Measurements from ENCODE around the gene SSTR5.

Gene SSTR5

DNA sequence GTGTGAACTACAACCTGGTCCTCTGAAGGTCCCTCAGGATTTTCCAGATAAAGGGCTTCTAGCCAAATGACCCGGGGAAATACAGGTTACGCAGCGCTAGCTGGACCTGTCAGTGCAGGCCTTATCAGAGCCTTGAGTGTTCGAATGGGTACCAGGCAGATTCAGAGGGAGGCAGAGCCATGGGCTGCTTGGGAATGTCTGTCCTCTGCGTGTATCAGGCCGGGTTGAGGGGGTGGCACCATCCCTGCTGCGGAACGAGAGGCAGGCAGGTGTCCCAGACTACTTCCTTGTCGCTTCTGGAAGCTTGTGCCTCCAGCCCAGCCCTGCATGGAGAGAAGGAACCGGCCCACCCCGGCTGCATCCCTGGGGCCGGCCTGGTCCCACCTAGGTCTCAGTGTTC lies 33.6 kb upstream of the SSTR5 start:
- in situ Hi-C loops (cut with MboI; ENCODE audit: low sequenced_read_pairs): no loop called here

DNA sequence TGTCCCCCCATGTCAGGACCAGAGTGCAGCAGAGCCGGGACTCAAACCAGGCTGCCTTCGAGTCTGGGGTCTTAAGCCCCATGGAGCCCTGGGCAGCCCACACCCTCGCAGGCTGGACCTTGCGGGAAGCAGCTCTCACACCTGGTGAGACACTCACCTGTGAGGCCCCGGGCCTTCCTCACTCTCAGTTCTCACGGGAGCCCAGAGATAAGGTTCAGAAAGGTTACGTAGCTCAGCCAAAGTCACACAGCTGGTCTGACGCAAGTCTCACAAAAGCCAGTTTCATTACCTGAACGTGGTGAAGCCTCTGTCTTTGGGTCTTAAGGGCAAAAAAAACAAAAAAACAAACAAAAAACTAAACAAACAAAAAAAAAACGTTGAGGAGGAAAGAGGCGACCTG lies 32.8 kb upstream of the SSTR5 start:
- in situ Hi-C loops (cut with MboI; ENCODE audit: low sequenced_read_pairs): no loop called here

DNA sequence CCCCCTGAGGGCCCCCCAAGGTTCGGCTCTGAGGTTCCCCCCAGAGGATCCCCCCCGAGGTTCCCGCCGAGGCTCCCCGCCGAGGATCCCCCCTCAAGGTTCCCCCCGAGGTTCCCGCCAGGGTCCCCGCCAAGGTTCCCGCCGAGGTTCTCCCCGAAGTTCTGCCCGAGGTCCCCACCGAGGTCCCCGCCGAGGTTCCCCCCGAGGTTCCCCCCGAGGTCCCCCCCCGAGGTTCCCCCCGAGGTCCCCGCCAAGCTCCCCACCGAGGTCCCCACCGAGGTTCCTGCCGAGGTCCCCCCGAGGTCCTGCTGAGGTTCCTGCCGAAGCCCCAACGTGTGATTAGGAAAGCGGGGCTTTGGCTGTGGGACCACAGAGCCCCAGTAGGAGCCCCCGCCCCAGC lies 32.2 kb upstream of the SSTR5 start:
- in situ Hi-C loops (cut with MboI; ENCODE audit: low sequenced_read_pairs): no loop called here

DNA sequence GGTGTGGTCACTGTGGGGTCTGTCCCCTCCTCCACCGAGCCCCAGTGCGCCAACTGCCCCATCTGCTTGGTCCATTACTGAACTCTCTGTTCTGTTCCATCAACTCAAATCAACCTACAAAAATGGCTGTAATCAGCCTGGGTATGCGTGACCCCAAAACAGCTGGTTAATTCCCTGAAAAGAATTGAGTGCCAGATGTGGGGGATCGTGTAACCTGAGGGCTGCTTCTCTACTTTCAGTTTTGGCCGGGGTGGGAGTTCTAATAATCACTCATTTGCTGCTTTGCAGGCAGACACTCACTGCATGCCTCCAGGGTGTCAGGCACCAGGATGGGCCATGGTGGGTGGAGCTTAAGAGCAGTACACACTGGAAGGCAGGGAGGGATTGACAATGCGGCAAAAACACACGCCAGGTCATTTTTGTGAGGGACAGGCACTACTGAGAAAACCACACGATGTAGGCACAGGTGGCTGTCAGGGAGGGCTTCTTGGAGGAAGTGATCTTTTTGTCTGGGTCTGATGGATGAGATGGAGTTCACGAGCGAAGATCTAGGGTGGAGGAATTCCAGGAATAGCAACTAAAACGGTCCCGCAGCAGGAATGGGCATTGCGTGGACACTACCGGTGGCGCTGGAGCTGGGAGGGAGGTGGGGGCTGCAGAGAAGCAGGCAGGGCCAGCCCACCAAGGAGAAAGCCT lies 30.4 kb upstream of the SSTR5 start:
- in situ Hi-C loops (cut with MboI; ENCODE audit: low sequenced_read_pairs): no loop called here

DNA sequence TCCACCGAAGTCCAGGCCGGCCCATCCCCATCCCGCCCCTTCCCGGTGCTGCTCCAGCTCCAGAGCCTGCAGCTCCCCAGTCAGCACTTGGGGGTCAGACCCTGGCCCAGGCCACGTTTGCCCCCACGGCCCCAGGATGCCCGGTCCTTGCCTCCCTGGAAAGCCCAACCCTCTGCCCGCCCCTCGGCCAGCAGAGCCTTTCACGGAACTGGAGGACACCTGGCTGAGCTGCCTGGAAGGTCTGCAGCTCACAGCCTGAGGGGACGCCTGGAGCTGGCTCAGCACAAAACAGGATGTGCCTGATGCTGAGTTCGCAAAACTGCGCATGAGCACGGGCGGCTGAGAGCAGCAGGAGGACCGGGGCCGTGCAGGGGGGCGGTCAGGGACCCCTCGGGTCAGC lies 29.7 kb upstream of the SSTR5 start:
- in situ Hi-C loops (cut with MboI; ENCODE audit: low sequenced_read_pairs): no loop called here

DNA sequence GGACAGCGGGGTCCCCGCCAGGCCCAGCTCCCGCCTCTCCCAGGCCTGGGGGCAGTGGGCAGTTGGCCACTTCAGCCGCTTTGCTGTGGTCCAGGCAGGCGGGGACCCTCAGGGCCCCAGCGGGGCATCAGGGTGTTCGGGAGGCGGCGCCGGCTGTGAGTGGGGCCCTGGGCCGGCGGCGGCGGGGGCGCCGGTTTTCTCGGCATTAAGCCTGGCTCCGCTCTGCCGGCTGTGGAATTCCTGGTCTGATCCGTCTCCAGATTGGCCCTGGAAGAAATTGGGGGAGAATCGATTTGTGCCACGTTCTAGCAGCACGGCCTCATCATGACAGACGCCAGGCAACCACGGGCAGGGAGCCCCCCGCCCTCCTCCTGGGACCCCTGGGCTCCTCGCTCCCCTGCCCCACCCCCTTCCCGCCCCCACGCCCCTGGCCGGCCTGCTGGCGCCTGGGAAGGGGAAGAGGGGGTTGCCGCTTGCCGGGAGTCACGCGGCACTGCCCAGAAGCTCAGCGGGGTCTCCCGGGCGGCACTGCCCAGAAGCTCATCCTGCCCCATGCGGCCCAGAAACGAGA lies 28.6 kb upstream of the SSTR5 start:
- in situ Hi-C loops (cut with MboI; ENCODE audit: low sequenced_read_pairs): no loop called here

DNA sequence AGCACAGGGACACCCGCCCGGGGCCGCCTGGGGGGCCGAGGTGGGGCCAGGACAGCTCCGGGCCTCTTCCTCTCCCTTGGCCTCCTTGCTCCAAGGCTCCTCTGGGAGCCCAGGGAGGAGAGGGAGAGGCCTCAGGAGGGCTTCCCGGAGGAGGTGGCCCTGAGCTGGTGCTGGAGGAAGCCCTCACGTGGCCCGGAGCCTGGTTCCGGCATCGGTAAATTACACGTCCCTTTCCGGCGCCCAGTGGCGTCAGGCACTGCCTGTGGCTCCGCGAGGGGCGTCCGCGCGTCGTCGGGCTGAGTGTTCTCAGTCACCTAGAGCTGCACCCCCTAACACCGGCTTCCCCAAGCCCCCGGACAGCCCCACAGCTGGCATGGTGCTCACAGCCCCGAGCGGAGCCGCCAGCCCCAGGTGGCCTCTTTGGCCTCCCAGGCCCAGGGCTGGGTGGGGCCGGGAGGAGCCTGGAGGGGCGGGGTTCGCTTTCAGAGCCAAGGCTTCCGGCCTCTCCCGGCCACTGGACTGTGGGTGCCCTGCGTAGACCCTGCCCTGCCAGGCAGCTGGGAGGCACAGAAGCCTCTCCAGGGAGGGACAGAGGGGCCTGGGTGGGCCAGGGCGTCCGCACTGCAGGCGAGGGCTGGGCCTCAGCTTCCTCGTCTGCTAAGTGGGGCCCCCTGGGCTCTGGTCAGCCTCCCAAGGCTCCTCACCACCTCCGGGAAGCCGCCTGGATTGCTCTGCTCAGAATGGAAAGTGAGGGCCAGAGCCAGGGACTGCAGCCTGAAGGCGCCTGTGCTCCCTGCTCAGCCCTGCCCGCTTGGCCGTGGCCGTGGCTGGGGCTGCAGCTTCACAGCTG lies 27.9 kb upstream of the SSTR5 start:
- in situ Hi-C loops (cut with MboI; ENCODE audit: low sequenced_read_pairs): no loop called here

DNA sequence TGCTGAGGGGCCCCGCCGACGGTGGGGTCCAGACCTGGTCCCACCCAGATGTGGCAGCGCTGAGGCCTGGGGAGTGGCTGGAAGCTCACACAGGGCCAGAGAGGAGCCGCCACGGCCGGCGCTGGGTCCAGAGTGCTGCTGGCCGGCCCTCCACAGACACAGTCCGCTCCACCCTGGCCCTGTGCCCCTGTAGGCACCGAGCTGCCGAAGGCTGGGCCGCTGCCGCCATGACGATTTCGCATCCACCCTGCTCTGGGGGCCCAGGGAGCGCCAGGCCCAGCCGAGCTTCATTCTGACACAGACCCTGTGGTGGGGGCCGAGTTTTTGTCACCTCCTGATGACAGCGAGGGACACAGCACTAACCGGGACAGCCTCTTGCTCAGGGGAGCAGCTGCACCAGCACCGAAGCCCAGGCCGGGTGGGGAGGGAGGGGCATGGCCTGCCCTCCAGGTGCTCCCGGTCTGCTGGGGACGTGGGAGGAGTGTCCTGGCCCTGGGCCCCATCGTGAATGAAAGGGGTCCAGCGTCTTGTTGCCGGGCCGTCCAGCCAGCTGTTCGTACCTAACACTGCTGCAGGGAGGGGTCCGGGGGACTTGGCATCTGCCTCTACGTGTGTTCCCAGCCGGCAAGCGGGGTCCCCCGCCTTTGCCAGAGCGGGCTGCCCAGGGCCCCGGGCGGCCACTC lies 27.1 kb upstream of the SSTR5 start:
- in situ Hi-C loops (cut with MboI; ENCODE audit: low sequenced_read_pairs): no loop called here

DNA sequence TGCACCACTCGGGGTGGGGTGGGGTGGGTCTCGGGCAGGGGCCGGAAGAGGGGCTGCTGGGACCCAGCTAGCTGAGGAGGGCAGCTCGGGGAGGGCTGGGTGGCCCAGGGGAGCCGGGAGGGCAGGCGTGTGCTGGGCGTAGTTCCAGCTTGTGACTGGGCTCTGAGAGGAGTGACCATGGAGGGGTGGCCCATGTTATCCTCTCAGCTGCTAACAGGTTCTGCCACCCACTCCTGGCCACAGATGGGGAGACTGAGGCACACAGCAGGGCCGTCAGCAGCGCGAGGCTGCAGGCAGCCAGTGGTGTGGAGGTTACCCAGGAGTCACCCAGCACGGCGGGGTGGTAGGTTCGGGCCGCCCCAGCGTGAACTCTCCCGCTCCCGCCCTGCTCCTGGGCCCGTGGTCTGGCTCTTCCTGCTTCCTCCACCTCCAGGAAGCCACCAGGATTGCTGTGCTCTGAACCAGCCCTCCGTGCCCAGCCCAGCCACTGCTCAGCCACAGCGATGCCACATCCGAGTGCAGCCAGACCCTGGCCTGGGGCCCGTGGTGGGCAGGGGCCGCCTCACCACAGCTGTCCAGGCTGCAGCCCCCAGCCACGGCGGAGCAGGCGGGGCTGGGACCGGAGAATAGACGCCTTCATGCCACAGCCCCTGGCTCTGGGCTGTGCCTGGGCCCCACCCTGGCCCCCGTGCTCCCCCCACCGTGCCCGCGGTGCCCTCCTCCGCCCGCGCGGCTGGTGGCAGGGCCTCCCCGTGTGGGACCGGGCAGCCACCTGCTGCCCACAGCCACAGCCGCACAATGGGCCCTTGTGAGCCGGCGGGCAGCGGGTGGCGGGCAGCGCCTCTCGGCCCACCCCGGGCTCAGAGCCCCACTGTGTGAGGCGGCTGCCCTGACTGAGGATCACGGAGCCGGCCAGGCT lies 26.3 kb upstream of the SSTR5 start:
- in situ Hi-C loops (cut with MboI; ENCODE audit: low sequenced_read_pairs): no loop called here

DNA sequence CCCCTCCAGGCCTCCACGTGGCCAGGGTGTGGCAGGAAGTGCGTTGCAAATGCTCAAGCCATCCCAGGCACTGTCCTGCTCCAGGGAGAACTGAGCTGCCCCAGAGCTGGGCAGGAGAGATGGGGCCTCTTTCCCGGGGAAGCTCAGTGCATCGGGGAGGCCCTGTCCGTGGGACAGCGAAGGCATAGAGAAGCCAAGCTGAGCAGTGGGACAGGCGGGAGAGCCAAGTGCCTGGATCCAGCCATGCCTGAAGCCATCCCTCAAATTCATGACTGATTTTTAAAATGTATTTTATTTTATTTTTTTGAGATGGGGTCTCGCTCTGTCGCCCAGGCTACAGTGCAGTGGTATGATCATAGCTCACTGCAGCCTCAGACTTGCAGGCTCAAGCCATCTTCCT lies 25.4 kb upstream of the SSTR5 start:
- in situ Hi-C loops (cut with MboI; ENCODE audit: low sequenced_read_pairs): no loop called here

DNA sequence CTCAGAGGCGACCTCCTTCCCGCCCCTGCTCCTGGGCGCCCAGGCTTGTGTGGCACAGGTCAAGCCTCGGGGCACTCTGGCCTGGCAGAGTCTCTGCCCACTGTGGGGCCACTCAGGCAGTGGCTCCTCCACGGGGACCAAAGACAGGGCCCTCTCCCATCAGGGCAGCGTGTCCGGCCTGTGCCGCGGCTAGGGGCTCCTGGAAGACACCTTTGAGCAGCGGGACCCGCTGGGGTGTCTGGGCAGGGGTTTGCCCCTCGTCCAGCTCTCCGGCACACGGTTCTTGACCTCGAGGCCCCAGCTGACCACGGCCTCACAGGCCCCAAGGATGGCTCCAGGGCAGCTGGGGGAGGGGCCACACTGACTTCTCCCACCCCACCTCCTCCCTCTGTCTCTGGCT lies 24.7 kb upstream of the SSTR5 start:
- in situ Hi-C loops (cut with MboI; ENCODE audit: low sequenced_read_pairs): no loop called here

DNA sequence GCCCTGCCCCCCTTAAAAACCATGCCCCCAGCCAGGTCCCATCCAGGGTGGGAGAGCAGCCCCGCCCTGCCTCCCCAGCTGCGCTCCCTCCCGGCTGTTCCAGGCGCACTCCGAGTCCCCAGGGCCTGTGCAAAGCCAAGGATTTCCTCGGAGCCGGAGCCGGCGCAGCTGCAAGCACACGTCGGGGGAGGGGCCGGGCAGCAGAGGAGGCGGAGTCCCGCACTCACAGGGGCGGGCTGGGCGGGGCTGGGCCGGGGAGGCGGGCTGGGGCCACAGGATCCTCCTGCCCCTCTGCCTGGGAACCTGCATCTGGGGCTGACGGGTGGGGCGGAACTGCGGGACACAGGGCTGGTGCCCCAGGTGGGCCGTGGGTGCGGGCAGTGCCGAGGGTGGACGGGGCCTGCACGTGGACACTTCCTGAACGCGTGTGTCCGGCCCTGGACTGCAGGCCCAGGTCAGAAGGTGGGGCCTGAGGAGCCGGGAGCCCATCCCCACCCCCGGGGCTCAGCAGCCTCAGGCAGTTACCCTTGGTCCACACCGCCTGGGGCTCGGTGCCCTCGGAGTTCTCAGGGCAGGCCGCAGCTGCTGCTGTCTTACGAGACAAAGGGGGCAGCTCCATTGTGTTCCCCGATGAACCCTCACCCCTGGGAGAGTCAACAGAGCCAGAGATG lies 24.0 kb upstream of the SSTR5 start:
- in situ Hi-C loops (cut with MboI; ENCODE audit: low sequenced_read_pairs): no loop called here

DNA sequence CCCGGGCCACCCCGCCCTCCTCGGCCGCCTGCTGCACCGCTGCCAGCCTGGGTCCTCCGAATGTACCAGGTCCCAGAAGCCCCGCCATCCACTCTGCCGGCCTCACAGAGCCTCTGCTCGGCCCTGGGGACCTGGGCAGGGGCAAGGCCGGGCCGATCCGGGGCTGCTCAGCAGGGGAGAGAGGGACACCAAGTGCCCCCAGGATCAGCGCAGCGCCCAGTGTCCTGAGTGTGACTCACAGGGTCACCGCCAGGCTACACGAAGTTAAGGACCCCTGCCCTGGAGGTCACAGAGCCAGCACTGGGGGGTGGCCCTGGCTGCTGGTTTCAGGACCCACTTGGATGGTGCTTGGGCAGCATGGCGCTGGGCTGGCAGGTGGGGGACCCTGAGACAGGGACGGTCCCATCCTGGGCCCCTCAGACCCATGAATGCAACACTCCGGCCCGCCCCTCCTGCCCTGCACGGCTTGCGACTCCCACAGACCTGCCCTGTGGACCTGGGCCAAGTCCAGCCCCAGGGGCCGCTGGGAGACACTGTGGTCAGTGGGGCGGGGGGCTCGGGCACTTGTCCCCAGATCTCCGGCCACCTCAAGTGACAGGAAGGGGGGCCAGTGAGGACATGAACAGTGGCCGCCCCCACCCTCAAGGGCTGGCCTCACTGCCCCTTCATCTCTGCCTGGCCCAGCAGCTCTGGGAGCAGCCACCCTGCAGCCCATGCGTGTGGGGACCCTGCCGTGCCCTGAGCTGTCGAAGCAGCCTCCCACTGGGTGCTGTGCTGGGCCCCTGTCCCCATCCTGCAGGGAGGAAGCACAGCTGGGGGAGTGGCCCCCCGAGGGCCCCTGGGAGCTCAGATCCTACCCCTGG lies 23.2 kb upstream of the SSTR5 start:
- in situ Hi-C loops (cut with MboI; ENCODE audit: low sequenced_read_pairs): no loop called here

DNA sequence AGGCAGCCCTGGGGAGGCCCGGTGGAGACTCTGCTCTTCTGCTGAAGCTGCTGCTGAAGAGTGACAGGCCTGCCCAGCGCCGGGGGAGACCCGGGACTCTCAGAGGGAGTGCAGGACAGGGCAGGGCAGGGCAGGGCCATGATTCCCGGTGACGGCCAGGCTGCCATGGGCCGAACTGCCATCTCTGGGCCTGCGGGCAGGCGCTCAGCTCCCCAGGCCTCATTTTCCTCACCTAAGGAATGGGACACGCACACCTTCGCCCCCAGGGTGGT lies 22.6 kb upstream of the SSTR5 start:
- in situ Hi-C loops (cut with MboI; ENCODE audit: low sequenced_read_pairs): loop anchor here (25.0 kb wide), 1 partner anchor 338 kb away; the partner anchor contains the start of genes ANTKMT, FBXL16 and METRN

DNA sequence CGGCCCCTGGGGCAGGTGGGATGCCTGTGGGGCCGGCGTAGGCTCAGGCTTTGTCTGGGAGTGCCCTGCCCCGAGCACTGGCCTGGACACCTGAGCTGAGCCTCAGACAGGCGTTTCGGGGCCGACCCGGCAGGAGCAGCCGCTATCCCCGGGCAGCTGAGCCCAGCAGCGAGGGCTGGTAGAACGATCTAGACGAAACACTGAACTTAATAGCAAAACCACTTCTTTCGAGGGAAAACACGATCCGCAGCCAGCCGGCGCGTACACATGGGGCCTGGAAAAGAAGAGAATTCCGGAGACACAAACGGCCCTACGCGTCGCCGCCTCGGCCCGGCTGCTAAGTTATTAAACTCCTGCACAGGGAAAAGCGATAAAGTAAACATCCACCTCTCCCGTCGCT lies 22.0 kb upstream of the SSTR5 start:
- in situ Hi-C loops (cut with MboI; ENCODE audit: low sequenced_read_pairs): loop anchor here (25.0 kb wide), 1 partner anchor 338 kb away; the partner anchor contains the start of genes ANTKMT, FBXL16 and METRN

DNA sequence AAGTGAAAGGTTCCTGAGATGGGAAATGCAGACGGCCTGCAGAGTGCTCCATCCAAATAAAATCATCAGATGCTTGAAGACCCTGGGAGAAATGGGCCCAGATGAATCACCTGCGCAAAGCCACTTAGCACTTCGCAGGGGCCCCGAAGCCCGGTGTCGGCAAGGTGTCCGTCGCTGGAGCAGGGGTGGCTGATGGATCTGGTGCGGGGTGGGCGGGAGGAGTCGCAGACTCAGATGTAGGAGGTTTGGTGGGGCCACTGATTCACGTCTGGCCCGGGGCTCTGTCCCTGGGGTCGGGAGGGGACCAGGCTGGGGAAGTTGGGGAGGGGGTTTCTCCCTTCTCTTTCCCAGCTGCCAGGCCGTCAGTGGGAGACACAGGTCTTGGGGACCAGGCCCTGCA lies 21.6 kb upstream of the SSTR5 start:
- in situ Hi-C loops (cut with MboI; ENCODE audit: low sequenced_read_pairs): loop anchor here (25.0 kb wide), 1 partner anchor 339 kb away; the partner anchor contains the start of genes ANTKMT, FBXL16 and METRN

DNA sequence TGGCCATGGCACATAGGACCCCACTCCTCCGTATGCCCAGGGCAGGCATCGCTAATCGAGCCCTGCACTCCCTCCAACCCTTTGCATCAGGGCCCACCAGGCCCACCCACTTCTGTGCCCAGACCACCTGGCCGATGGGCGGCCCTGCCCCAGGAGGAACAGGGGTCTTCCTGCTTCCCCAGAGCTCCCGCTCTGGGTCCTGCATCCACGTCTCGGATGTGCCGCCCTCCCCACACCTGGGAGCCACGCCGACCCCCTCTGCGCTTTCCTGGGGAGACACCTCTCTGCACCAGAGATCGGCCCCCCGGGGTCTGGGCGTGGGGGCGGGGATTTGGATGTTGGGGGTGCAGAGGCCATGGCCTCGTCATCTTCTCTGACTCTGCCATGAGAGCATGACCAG lies 21.1 kb upstream of the SSTR5 start:
- in situ Hi-C loops (cut with MboI; ENCODE audit: low sequenced_read_pairs): loop anchor here (25.0 kb wide), 1 partner anchor 339 kb away; the partner anchor contains the start of genes ANTKMT, FBXL16 and METRN

DNA sequence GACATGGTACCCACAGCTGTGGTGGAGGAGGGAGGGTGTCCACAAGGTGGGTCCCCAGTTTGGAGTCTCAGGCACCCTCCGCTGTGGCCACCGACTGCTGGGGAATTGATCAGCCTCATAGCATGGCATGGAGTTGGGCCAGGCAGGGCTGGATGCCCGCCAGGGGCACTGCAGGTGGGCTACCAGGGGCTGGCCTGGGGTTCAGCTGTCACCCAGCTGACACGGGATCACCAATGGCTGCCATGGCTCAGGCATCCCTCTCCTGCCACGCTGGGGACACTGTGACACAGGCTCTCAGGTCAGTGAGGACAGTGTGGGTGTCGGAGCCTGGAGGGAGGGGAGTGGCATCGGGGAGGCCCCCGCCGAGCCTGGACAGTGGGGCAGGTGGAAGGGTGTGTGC lies 19.8 kb upstream of the SSTR5 start:
- in situ Hi-C loops (cut with MboI; ENCODE audit: low sequenced_read_pairs): loop anchor here (25.0 kb wide), 1 partner anchor 340 kb away; the partner anchor contains the start of genes ANTKMT, FBXL16 and METRN

DNA sequence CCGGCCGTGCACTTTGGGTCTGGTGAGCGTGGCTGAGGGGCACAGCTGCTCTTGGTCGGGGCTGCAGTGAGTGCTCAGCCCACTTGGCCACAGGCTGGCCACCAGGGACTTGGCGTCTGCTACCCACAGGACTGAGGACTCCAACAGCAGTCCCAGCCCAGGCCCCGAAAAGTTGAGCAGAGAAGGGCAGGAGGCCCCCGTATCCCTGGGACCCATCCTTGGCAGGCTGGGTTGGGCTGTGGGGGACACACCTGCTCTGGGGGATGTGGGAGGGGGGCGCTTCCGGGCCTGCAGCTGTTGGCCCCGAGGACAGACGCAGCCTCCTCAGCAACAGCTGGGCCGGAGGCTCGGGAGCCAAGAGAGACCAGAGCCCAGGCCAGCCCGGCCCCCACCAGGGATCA lies 19.4 kb upstream of the SSTR5 start:
- in situ Hi-C loops (cut with MboI; ENCODE audit: low sequenced_read_pairs): loop anchor here (25.0 kb wide), 1 partner anchor 341 kb away; the partner anchor contains the start of genes ANTKMT, FBXL16 and METRN

All from HL-60/S4 (cell line).